Endodermal cell (in vitro differentiated cells): ENCODE data around the gene AKAP3. TPM values are rescaled to one million over a fixed set of nuclear protein-coding genes. Genes with fewer than 3 reads are reported as not detected.

ENCODE experiments used
- DNase-seq: peaks from one replicate; pipeline ENCODE4 v3.0.0-alpha.2; 2017
- H3K27ac ChIP-seq: 2 replicates; pipeline ENCODE4 v1.5.1; 2013; ENCODE audit warnings: mild to moderate bottlenecking, low read depth, low read length, moderate library complexity
- H3K27me3 ChIP-seq: 2 replicates; pipeline ENCODE4 v1.6.1; 2013; ENCODE audit warnings: mild to moderate bottlenecking, low read length, moderate library complexity; ENCODE audit not compliant: insufficient read depth, control insufficient read depth, poor library complexity, severe bottlenecking
- H3K36me3 ChIP-seq: 2 replicates; pipeline ENCODE4 v1.7.0; 2013; ENCODE audit warnings: mild to moderate bottlenecking, low read length, moderate library complexity; ENCODE audit not compliant: control insufficient read depth, insufficient read depth
- H3K4me1 ChIP-seq: one replicate; pipeline ENCODE4 v1.7.0; 2013; ENCODE audit warnings: low read length; ENCODE audit not compliant: control insufficient read depth, insufficient read depth
- H3K4me3 ChIP-seq: 2 replicates; pipeline ENCODE4 v1.5.1; 2013; ENCODE audit warnings: mild to moderate bottlenecking, low read length, moderate library complexity
- H3K9ac ChIP-seq: 2 replicates; pipeline ENCODE4 v1.6.1; 2013; ENCODE audit warnings: mild to moderate bottlenecking, low read length, moderate library complexity; ENCODE audit not compliant: poor library complexity, severe bottlenecking; ENCODE audit errors: extremely low read depth
- H3K9me3 ChIP-seq: 2 replicates; pipeline ENCODE4 v1.6.1; 2013; ENCODE audit warnings: mild to moderate bottlenecking, low read length, moderate library complexity; ENCODE audit not compliant: control insufficient read depth
- H3K27ac Mint-ChIP-seq: 2 replicates; pipeline ENCODE4 v1.8.0; 2020; ENCODE audit warnings: mixed read lengths
- H3K27me3 Mint-ChIP-seq: 2 replicates; pipeline ENCODE4 v1.8.0; 2021; ENCODE audit warnings: mild to moderate bottlenecking, mixed read lengths; ENCODE audit not compliant: insufficient read depth
- H3K36me3 Mint-ChIP-seq: 2 replicates; pipeline ENCODE4 v1.8.0; 2020; ENCODE audit warnings: low read depth, mixed read lengths
- H3K4me1 Mint-ChIP-seq: 2 replicates; pipeline ENCODE4 v1.8.0; 2020; ENCODE audit warnings: mixed read lengths
- H3K4me3 Mint-ChIP-seq: 2 replicates; pipeline ENCODE4 v1.8.0; 2020; ENCODE audit warnings: mild to moderate bottlenecking, moderate library complexity, mixed read lengths
- H3K9me3 Mint-ChIP-seq: 2 replicates; pipeline ENCODE4 v1.8.0; 2020; ENCODE audit warnings: mild to moderate bottlenecking, mixed read lengths
- CTCF ChIP-seq: fragments of 200-600 bp; sonication (generic); conservative IDR thresholded peaks from 2 replicates; pipeline ENCODE4 v1.5.0; 2021; ENCODE audit warnings: antibody characterized with exemption, mild to moderate bottlenecking
- WGBS, 2 experiments: methylation state at CpG; one replicate each; pipeline versions ENCODE4 v1.1.5 to v1.1.7; 2013; ENCODE audit warnings: missing lambda C conversion rate in 2 of 2, mixed read lengths in 1 of 2; ENCODE audit not compliant: insufficient coverage in 1 of 2, insufficient read length in 1 of 2; 5-methylcytosine and 5-hydroxymethylcytosine counted together
- total RNA-seq, 2 donors: library from RNA; stranded (reverse); fragmentation: NEBNext Ultra II Directional in 1 of 2; extraction: Animal tissue kit (Norgen Biotek cat#: 25700) in 1 of 2; gene quantifications; 2 replicates in 1 of 2; 3 replicates in 1 of 2; pipeline ENCODE4 v1.2.1, GENCODE V29; 2021

Gene AKAP3
- total RNA-seq, 2 donors from 2014 or later: 0.69 to 3.4 TPM

- 84 to 94% methylated on average over 5 to 6 of the region's 6 CpGs for WGBS, 2 experiments
- Mint-ChIP-seq H3K4me1 (peaks cover 9% of the 10 kb centered on the region), H3K27me3 (no peaks in the 10 kb centered on the region), H3K9me3 (no peaks in the 10 kb centered on the region), H3K27ac (no peak overlapping the region), H3K4me3 (no peak overlapping the region), H3K36me3 (no peaks in the 10 kb centered on the region)
- H3K27ac ChIP-seq: no peak overlapping the region
- no peaks in the 10 kb centered on the region for H3K9me3 ChIP-seq
- peaks cover 5% of the 10 kb centered on the region for H3K4me1 ChIP-seq
- no peaks in the 10 kb centered on the region for H3K36me3 ChIP-seq
- no peak overlapping the region for H3K4me3 ChIP-seq
- TF ChIP-seq CTCF: no peak
- no peak overlapping the region for H3K9ac ChIP-seq
- no peaks in the 10 kb centered on the region for H3K27me3 ChIP-seq
- no peak for DNase-seq
These were observed 5.1 kb downstream of the AKAP3 start for GRCh38 chr12:4643747-4644146.

GRCh38 chr12:4630262-4630661 lies 18.6 kb downstream of the AKAP3 start:
- H3K9ac ChIP-seq: no peak overlapping the region
- H3K4me3 ChIP-seq: no peak overlapping the region
- peaks cover 10% of the 10 kb centered on the region for H3K4me1 Mint-ChIP-seq
- 35 to 50% methylated on average over 4 to 5 of the region's 5 CpGs for WGBS, 2 experiments
- H3K9me3 Mint-ChIP-seq: peaks cover 33% of the 10 kb centered on the region
- peaks cover 11% of the 10 kb centered on the region for H3K9me3 ChIP-seq
- H3K27me3 ChIP-seq: peaks cover 19% of the 10 kb centered on the region
- no peak overlapping the region for H3K4me3 Mint-ChIP-seq
- H3K27me3 Mint-ChIP-seq: peaks cover 18% of the 10 kb centered on the region
- peaks cover 2% of the 10 kb centered on the region for H3K36me3 Mint-ChIP-seq
- no peak overlapping the region for H3K27ac Mint-ChIP-seq
- H3K27ac ChIP-seq: no peak overlapping the region
- H3K4me1 ChIP-seq: no peaks in the 10 kb centered on the region
- no peaks in the 10 kb centered on the region for H3K36me3 ChIP-seq
- TF ChIP-seq CTCF: no peak
- no peak for DNase-seq

GRCh38 chr12:4628406-4628805 lies 20.4 kb downstream of the AKAP3 start:
- peaks cover 10% of the 10 kb centered on the region for H3K4me1 Mint-ChIP-seq
- TF ChIP-seq CTCF: no peak
- no peak overlapping the region for H3K27ac Mint-ChIP-seq
- peaks cover 18% of the 10 kb centered on the region for H3K27me3 Mint-ChIP-seq
- Histone ChIP-seq H3K4me1 (no peaks in the 10 kb centered on the region), H3K27me3 (peaks cover 24% of the 10 kb centered on the region), H3K4me3 (no peak overlapping the region), H3K36me3 (no peaks in the 10 kb centered on the region), H3K9me3 (peaks cover 11% of the 10 kb centered on the region), H3K9ac (no peak overlapping the region), H3K27ac (no peak overlapping the region)
- 95 to 97% methylated on average over 7 to 10 of the region's 10 CpGs for WGBS, 2 experiments
- no peaks in the 10 kb centered on the region for H3K36me3 Mint-ChIP-seq
- H3K9me3 Mint-ChIP-seq: peaks cover 26% of the 10 kb centered on the region
- no peak overlapping the region for H3K4me3 Mint-ChIP-seq
- DNase-seq: no peak
